Stimulated activated CD8-positive, alpha-beta memory T cell treated with anti-CD3 and anti-CD28 coated beads, Interleukin-12 subunit alpha, Interleukin-12 subunit beta, amount 100 ng/mL, for 24 hours (primary cell): Measurements from ENCODE around the gene RNF125.
"Not testable (repeated sequence)": the region's sequence is repeated elsewhere in the genome, so short reads cannot be mapped to it uniquely, and the experiment has no call there.

Source experiments
- DNase-seq: peaks from one replicate; pipeline ENCODE4 v3.0.0-alpha.2; 2020; ENCODE audit errors: extremely low read depth

RNF125 gene

GRCh38 chr18:32018331-32019250 lies at the start of gene RNF125:
TSS of gene RNF125 (plus strand) at chr18:32018825. CDS start at chr18:32018864, 39 bp downstream.
- DNase-seq = peak; percentile 49

GRCh38 chr18:31970617-31971016 lies 48.0 kb upstream of the RNF125 start:
- no peak for DNase-seq

- no peak for DNase-seq
Observed at GRCh38 chr18:31973929-31974546, 44.6 kb upstream of the RNF125 start.

GRCh38 chr18:31976242-31976641 lies 42.4 kb upstream of the RNF125 start:
- DNase-seq = no peak

- no peak for DNase-seq
Observed at GRCh38 chr18:31977270-31977872, 41.3 kb upstream of the RNF125 start.

GRCh38 chr18:31978616-31979015 lies 40.0 kb upstream of the RNF125 start:
- DNase-seq = no peak

- DNase-seq = no peak
Observed at GRCh38 chr18:31979714-31980113, 38.9 kb upstream of the RNF125 start.

- no peak for DNase-seq
Observed at GRCh38 chr18:31980863-31981262, 37.8 kb upstream of the RNF125 start.

- DNase-seq = no peak
Observed at GRCh38 chr18:31983020-31983419, 35.6 kb upstream of the RNF125 start.

GRCh38 chr18:31983976-31984375 lies 34.6 kb upstream of the RNF125 start:
- DNase-seq = no peak

GRCh38 chr18:31990823-31991222 lies 27.8 kb upstream of the RNF125 start:
- no peak for DNase-seq

GRCh38 chr18:31996007-31996406 lies 22.6 kb upstream of the RNF125 start:
- no peak for DNase-seq

GRCh38 chr18:31998880-31999412 lies 19.7 kb upstream of the RNF125 start:
- no peak for DNase-seq

GRCh38 chr18:32001141-32001540 lies 17.5 kb upstream of the RNF125 start:
- not testable (repeated sequence) for DNase-seq

GRCh38 chr18:32003822-32004221 lies 14.8 kb upstream of the RNF125 start:
- DNase-seq = not testable (repeated sequence)

- no peak for DNase-seq
Observed at GRCh38 chr18:32010124-32010721, 8.4 kb upstream of the RNF125 start.

GRCh38 chr18:32011193-32011592 lies 7.4 kb upstream of the RNF125 start:
- DNase-seq = no peak

- DNase-seq = no peak
Observed at GRCh38 chr18:32019251-32019948, 775 bp downstream of the RNF125 start.

GRCh38 chr18:32019949-32020625 lies 1.5 kb downstream of the RNF125 start:
- DNase-seq = not testable (repeated sequence)

- DNase-seq = no peak
Observed at GRCh38 chr18:32021756-32022564, 3.3 kb downstream of the RNF125 start.
